Subcutaneous adipose tissue (tissue), 4 donors: Measurements from ENCODE around the gene S100G. TPM values are rescaled to one million over a fixed set of nuclear protein-coding genes. Genes with fewer than 3 reads are reported as not detected.

Experiments
- CTCF ChIP-seq: fragments of 450-650 bp; IDR thresholded peaks from one replicate; pipeline ENCODE4 v1.5.1; 2016; ENCODE audit warnings: low read depth, mild to moderate bottlenecking, control low read depth, antibody characterized with exemption, moderate library complexity
- small RNA-seq: library from RNA; depleted of rRNA; stranded (forward); fragments of <200 nt; gene quantifications from one replicate; pipeline ENCODE3, GENCODE V24; 2016
- total RNA-seq, 4 donors: library from RNA; depleted of rRNA; stranded (reverse); fragments of >200 nt; gene quantifications; one replicate each; pipeline ENCODE4 v1.1.0, GENCODE V29; 2016

Gene S100G
- total RNA-seq, 4 donors from 2014 or later = not detected

- TF ChIP-seq CTCF = no peak
These were observed 47.0 kb downstream of the S100G start for GRCh38 chrX:16696956-16697355.

GRCh38 chrX:16699389-16699788 is 49.4 kb downstream of the S100G start:
- no peak for TF ChIP-seq CTCF

GRCh38 chrX:16700734-16701133 is 50.8 kb downstream of the S100G start:
- no peak for TF ChIP-seq CTCF

- no peak for TF ChIP-seq CTCF
These were observed 53.0 kb downstream of the S100G start for GRCh38 chrX:16702700-16703599.

Small RNAs within 50 kb of the gene (small RNA-seq; reads per million reads assigned to genes)
- gene MIR548AM = not detected

Other genes with a start within 250 kb of the S100G start
- 10 to 100 TPM; 13.4 to 21.8 (median 18.5) TPM for gene CTPS2, start 62.5 kb downstream of the S100G start, total RNA-seq
- gene SYAP1, start 69.5 kb downstream of the S100G start, total RNA-seq = 10 to 100 TPM; 18.9 to 38.6 (median 21.6) TPM
- gene TXLNG, start 136.3 kb downstream of the S100G start, total RNA-seq = 10 to 100 TPM; 27.5 to 35.9 (median 31.1) TPM
- gene RBBP7, start 220.2 kb downstream of the S100G start, total RNA-seq = 100 to 1,000 TPM in 1 of 4 donors, 10 to 100 TPM in 3; 51.2 to 115 (median 59.9) TPM